Vagina (tissue), 2 donors: Measurements from ENCODE around the gene SLC5A10.

ENCODE experiments used
- POLR2AphosphoS5 ChIP-seq, 2 donors: sonication (generic); formaldehyde crosslinking; IDR thresholded peaks; one replicate each; pipeline ENCODE4 v1.9.0; 2017; ENCODE audit warnings: antibody characterized with exemption in 2 of 2, mild to moderate bottlenecking in 2 of 2, low read depth in 1 of 2; ENCODE audit not compliant: insufficient read depth in 1 of 2
- TF ChIP-seq, protein P1 (sequence below), 3 experiments: fragments of 450-650 bp in 2 of 3; fragments of 200-600 bp in 1 of 3; sonication (generic) in 1 of 3; IDR thresholded peaks; one replicate each; pipeline ENCODE4 v1.5.1; 2017 to 2019; ENCODE audit warnings: antibody characterized with exemption in 3 of 3, mild to moderate bottlenecking in 2 of 3, moderate library complexity in 2 of 3

DNA sequence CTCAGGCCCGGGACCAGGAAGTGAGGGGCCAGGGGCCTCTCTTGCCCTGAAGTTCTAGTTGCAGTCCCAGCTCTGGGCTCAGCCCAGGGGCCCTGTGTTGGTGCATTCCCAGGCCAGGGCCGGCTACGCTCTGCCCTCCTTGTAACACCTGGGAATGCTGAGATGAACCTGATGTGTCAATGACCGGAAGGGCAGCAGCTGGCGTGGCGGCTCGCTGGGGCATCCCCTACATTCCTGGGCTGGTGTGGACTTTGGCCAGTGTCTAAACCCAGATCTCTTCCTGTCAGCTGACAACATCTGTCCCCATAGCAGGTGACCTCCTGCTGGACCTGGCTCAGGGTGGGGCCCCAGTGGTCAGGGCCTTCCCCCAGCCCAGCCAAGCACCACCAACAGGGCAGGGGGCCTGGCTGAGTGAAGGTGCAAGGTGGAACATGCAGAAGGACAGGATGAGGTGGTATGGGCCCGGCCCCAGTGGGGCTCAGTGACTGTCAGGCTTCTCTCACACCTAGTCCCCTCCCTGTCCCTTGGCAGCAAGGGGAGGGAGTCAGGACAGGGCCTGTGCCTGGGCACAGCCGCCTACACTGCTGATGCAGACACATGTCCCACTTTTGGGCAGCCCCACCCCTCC lies 36.7 kb downstream of the SLC5A10 start:
- no peak for TF ChIP-seq POLR2AphosphoS5 (IDR thresholded peaks at IDR 0.05; ENCODE audit: insufficient read depth in 1 of 2, low read depth in 1 of 2)
- TF ChIP-seq, protein P1, sequence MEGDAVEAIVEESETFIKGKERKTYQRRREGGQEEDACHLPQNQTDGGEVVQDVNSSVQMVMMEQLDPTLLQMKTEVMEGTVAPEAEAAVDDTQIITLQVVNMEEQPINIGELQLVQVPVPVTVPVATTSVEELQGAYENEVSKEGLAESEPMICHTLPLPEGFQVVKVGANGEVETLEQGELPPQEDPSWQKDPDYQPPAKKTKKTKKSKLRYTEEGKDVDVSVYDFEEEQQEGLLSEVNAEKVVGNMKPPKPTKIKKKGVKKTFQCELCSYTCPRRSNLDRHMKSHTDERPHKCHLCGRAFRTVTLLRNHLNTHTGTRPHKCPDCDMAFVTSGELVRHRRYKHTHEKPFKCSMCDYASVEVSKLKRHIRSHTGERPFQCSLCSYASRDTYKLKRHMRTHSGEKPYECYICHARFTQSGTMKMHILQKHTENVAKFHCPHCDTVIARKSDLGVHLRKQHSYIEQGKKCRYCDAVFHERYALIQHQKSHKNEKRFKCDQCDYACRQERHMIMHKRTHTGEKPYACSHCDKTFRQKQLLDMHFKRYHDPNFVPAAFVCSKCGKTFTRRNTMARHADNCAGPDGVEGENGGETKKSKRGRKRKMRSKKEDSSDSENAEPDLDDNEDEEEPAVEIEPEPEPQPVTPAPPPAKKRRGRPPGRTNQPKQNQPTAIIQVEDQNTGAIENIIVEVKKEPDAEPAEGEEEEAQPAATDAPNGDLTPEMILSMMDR (IDR thresholded peaks at IDR 0.05): no peak
